Panc1 (cell line): ENCODE data around the gene RMND5B. TPM values are rescaled to one million over a fixed set of nuclear protein-coding genes. Genes with fewer than 3 reads are reported as not detected.
A peak's percentile ranks its signal among the peaks of the same experiment; 100 is the strongest.

Source experiments
- ATAC-seq: fragments of 200-7000 bp; cut with Tn5 transposase; 2 replicates; pipeline ENCODE4 v1.9.1; 2020; ENCODE audit warnings: mild to moderate bottlenecking, moderate library complexity
- Bru-seq: library from RNA; stranded (reverse); fragments of 400-500 nt; gene quantifications from one replicate; lab custom pipeline; 2021; lab: Mats Ljungman, UMichigan
- BruChase-seq, 2 experiments: library from RNA; stranded (reverse); fragments of 400-500 nt; gene quantifications; one replicate each; lab custom pipeline; 2021; lab: Mats Ljungman, UMichigan
- BruUV-seq: library from RNA; stranded (reverse); fragments of 400-500 nt; replicated peaks from 2 replicates; lab custom pipeline; 2021; lab: Mats Ljungman, UMichigan
- CTCF ChIA-PET: fragments of 300-600 bp; sonication (Branson Sonifier 250); formaldehyde crosslinking; loops from one replicate; lab custom pipeline; 2022; ENCODE audit warnings: antibody characterized with exemption; lab: Charles Lee
- POLR2A ChIA-PET: fragments of 300-600 bp; sonication (Branson Sonifier 250); formaldehyde crosslinking; loops from one replicate; lab custom pipeline; 2022; ENCODE audit warnings: antibody characterized with exemption; lab: Charles Lee
- DNase-seq: peaks from one replicate; pipeline ENCODE4 v3.0.0-alpha.2; 2010; ENCODE audit warnings: low read depth, low spot score
- H3K27ac ChIP-seq: 2 replicates; pipeline ENCODE4 v1.5.1; 2011; ENCODE audit warnings: mild to moderate bottlenecking, low read length, inconsistent platforms
- H3K27me3 ChIP-seq: fragments of 200-500 bp; sonication (Bioruptor generic); 2 replicates; pipeline ENCODE4 v1.6.0; 2014; ENCODE audit warnings: low read length, inconsistent platforms; ENCODE audit not compliant: control insufficient read depth, insufficient read depth
- H3K36me3 ChIP-seq: fragments of 200-500 bp; sonication (Bioruptor generic); 2 replicates; pipeline ENCODE4 v1.5.1; 2014; ENCODE audit warnings: inconsistent platforms, mild to moderate bottlenecking, low read length, moderate library complexity; ENCODE audit not compliant: control insufficient read depth, insufficient read depth
- H3K4me1 ChIP-seq: 2 replicates; pipeline ENCODE4 v1.5.1; 2011; ENCODE audit warnings: inconsistent platforms, mild to moderate bottlenecking, low read length, moderate library complexity; ENCODE audit not compliant: control insufficient read depth, insufficient read depth
- H3K4me3 ChIP-seq, 2 experiments: 2 replicates each; pipeline ENCODE4 v1.5.1; 2011 to 2012; ENCODE audit warnings: low read depth in 2 of 2, low read length in 2 of 2, mild to moderate bottlenecking in 2 of 2, inconsistent platforms in 1 of 2, moderate library complexity in 1 of 2
- H3K9me3 ChIP-seq: fragments of 200-500 bp; sonication (Bioruptor generic); 2 replicates; pipeline ENCODE4 v1.5.1; 2014; ENCODE audit warnings: low read depth, mild to moderate bottlenecking, inconsistent platforms, low read length, moderate library complexity; ENCODE audit not compliant: control insufficient read depth, insufficient read depth
- POLR2AphosphoS5 ChIP-seq: IDR thresholded peaks from 2 replicates; pipeline ENCODE4 v1.6.1; 2012; ENCODE audit warnings: mild to moderate bottlenecking, low read depth, low read length, moderate library complexity
- SIN3A ChIP-seq: IDR thresholded peaks from 2 replicates; pipeline ENCODE4 v1.6.1; 2012; ENCODE audit warnings: low read depth, mild to moderate bottlenecking, low read length, moderate library complexity, borderline replicate concordance; ENCODE audit not compliant: insufficient read depth
- TCF7L2 ChIP-seq: IDR thresholded peaks from 2 replicates; pipeline ENCODE4 v1.6.1; 2011; ENCODE audit warnings: mild to moderate bottlenecking, low read depth, low read length, inconsistent platforms
- in situ Hi-C: cut with HindIII; loops from 2 replicates; pipeline ENCODE4 v1.10.0; 2016; ENCODE audit warnings: low sequenced_read_pairs, low pct_unique_long_range_greater_than_20kb
- intact Hi-C: fragments of 100-400 bp; cut with micrococcal nuclease; formaldehyde crosslinking; loops from one replicate; pipeline ENCODE4 v1.10.0; 2022; ENCODE audit not compliant: unreplicated experiment
- long read RNA-seq: library from polyadenylated mRNA; unstranded; transcript quantifications from one replicate; pipeline ENCODE4 v2.0.0, GENCODE V29; 2021; ENCODE audit not compliant: unreplicated experiment
- polyA plus RNA-seq: library from polyadenylated mRNA; unstranded; fragments of >200 nt; gene quantifications from one replicate; pipeline ENCODE4 v1.2.1, GENCODE V29; 2012; ENCODE audit warnings: missing spikeins; ENCODE audit not compliant: insufficient read length
- total RNA-seq: library from RNA; stranded (reverse); gene quantifications from one replicate; pipeline ENCODE4 v1.2.1, GENCODE V29; 2021; ENCODE audit not compliant: unreplicated experiment
- TF ChIP-seq, protein P1 (sequence below), 2 experiments: IDR thresholded peaks; 2 replicates each; pipeline ENCODE4 v1.6.1; 2011 to 2012; ENCODE audit warnings: low read depth in 2 of 2, control low read depth in 1 of 2, low read length in 1 of 2, mild to moderate bottlenecking in 1 of 2, moderate library complexity in 1 of 2; ENCODE audit not compliant: insufficient read depth in 1 of 2
- TF ChIP-seq, protein P2 (sequence below): fragments of 450-650 bp; IDR thresholded peaks from 2 replicates; pipeline ENCODE4 v1.5.1; 2017; ENCODE audit warnings: mild to moderate bottlenecking

RMND5B gene, protein sequence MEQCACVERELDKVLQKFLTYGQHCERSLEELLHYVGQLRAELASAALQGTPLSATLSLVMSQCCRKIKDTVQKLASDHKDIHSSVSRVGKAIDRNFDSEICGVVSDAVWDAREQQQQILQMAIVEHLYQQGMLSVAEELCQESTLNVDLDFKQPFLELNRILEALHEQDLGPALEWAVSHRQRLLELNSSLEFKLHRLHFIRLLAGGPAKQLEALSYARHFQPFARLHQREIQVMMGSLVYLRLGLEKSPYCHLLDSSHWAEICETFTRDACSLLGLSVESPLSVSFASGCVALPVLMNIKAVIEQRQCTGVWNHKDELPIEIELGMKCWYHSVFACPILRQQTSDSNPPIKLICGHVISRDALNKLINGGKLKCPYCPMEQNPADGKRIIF
- 40.8 TPM for total RNA-seq
- 56.8 TPM for polyA plus RNA-seq
- Bru-seq, nascent RNA = percentile 71 among the genes with signal in this experiment
- percentile 79 among the genes with signal in this experiment for BruChase-seq, experiment 1, labeled RNA remaining after a 2-hour chase
- BruChase-seq, experiment 2, labeled RNA remaining after a 6-hour chase = percentile 79 among the genes with signal in this experiment
- long read RNA-seq, full-length matches to known transcripts = 37 of 121 reads
- long read RNA-seq, partial matches to known transcripts = 53 of 121 reads
- long read RNA-seq, other reads (novel, unspliced or antisense) = 31 of 121 reads

DNA sequence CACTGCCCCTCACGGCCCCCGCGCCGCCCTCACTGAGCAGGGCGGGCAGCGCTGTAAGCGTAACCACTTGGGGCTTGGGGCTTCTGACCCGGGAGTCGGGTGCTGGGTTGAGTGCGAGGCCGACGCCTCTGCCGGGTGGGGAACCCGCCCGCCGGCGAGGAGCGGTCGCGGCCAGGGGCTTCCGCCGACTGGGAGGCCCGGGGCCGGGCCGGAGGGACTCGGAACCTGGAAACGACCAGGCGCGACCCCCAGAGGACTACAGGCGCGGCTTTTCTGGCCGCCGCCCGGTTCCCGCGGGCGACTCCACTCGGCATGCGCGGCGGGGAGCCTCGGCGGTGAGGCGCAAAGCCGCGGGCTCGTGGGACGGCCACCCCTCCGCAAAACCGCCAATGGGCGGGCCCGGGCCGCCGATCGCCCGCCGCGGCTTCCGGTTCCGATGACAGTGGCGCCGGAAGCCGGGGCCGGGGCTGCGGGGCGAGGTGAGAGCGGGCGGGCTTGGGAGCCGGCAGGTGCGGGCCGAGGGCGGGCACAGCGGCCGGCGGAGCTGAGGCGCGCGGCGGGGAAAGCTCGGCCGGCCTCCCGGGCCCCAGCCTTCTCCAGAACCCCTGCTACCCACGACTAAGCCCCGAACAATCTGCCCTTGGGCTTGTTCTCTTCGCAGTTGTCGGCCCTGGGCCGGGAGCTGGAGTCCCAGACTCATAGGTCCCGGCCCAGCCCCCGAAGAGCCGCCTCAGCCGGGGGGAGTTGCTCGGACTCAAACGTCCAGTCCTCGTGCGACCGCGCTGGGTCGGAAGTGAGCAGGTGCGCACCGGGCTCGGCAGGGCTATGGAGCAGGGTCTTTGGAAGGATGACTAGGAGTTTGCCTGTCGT, at the start of gene RMND5B:
Gene RMND5B (plus strand): TSS at position 439 of the 870 bp plus-strand sequence. CDS start 7,106 bp downstream, outside the sequence.
- no peaks in the 10 kb centered on the region; the same call in none of the 2 replicates for H3K4me1 ChIP-seq
- peak within 1 kb of the TSS; percentile 66 to 84 for H3K4me3 ChIP-seq
- ATAC-seq (peak; percentile 96), DNase-seq (no peak)
- H3K27me3 ChIP-seq = no peaks in the 10 kb centered on the region
- in situ Hi-C loops = no loop called here
- no peaks in the 10 kb centered on the region; the same call in 1 of the 2 replicates for H3K36me3 ChIP-seq
- CTCF ChIA-PET = interaction anchor here (0.6 kb wide), 1 partner anchor 53 kb away, joined by 3 read pairs; no protein-coding TSS in a partner anchor
- POLR2A ChIA-PET = interaction anchor here (0.6 kb wide), 1 partner anchor 31 kb away, joined by 7 read pairs; no protein-coding TSS in a partner anchor
- intact Hi-C loops = no loop called here
- BruUV-seq = no TSS peak
- peak; percentile 75 for TF ChIP-seq POLR2AphosphoS5
- peak; percentile 53; the same call in 1 of the 2 replicates for TF ChIP-seq TCF7L2
- TF ChIP-seq SIN3A = peak; percentile 70; the same call in 1 of the 2 replicates
- TF ChIP-seq, protein P1, sequence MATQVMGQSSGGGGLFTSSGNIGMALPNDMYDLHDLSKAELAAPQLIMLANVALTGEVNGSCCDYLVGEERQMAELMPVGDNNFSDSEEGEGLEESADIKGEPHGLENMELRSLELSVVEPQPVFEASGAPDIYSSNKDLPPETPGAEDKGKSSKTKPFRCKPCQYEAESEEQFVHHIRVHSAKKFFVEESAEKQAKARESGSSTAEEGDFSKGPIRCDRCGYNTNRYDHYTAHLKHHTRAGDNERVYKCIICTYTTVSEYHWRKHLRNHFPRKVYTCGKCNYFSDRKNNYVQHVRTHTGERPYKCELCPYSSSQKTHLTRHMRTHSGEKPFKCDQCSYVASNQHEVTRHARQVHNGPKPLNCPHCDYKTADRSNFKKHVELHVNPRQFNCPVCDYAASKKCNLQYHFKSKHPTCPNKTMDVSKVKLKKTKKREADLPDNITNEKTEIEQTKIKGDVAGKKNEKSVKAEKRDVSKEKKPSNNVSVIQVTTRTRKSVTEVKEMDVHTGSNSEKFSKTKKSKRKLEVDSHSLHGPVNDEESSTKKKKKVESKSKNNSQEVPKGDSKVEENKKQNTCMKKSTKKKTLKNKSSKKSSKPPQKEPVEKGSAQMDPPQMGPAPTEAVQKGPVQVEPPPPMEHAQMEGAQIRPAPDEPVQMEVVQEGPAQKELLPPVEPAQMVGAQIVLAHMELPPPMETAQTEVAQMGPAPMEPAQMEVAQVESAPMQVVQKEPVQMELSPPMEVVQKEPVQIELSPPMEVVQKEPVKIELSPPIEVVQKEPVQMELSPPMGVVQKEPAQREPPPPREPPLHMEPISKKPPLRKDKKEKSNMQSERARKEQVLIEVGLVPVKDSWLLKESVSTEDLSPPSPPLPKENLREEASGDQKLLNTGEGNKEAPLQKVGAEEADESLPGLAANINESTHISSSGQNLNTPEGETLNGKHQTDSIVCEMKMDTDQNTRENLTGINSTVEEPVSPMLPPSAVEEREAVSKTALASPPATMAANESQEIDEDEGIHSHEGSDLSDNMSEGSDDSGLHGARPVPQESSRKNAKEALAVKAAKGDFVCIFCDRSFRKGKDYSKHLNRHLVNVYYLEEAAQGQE (IDR thresholded peaks at IDR 0.05; ENCODE audit: insufficient read depth in 1 of 2, low read depth in 2 of 2, low read length in 1 of 2) = no peak
- TF ChIP-seq, protein P2, sequence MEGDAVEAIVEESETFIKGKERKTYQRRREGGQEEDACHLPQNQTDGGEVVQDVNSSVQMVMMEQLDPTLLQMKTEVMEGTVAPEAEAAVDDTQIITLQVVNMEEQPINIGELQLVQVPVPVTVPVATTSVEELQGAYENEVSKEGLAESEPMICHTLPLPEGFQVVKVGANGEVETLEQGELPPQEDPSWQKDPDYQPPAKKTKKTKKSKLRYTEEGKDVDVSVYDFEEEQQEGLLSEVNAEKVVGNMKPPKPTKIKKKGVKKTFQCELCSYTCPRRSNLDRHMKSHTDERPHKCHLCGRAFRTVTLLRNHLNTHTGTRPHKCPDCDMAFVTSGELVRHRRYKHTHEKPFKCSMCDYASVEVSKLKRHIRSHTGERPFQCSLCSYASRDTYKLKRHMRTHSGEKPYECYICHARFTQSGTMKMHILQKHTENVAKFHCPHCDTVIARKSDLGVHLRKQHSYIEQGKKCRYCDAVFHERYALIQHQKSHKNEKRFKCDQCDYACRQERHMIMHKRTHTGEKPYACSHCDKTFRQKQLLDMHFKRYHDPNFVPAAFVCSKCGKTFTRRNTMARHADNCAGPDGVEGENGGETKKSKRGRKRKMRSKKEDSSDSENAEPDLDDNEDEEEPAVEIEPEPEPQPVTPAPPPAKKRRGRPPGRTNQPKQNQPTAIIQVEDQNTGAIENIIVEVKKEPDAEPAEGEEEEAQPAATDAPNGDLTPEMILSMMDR = no peak
- no peaks in the 10 kb centered on the region for H3K9me3 ChIP-seq
- peak within 1 kb of the TSS; percentile 91 for H3K27ac ChIP-seq

DNA sequence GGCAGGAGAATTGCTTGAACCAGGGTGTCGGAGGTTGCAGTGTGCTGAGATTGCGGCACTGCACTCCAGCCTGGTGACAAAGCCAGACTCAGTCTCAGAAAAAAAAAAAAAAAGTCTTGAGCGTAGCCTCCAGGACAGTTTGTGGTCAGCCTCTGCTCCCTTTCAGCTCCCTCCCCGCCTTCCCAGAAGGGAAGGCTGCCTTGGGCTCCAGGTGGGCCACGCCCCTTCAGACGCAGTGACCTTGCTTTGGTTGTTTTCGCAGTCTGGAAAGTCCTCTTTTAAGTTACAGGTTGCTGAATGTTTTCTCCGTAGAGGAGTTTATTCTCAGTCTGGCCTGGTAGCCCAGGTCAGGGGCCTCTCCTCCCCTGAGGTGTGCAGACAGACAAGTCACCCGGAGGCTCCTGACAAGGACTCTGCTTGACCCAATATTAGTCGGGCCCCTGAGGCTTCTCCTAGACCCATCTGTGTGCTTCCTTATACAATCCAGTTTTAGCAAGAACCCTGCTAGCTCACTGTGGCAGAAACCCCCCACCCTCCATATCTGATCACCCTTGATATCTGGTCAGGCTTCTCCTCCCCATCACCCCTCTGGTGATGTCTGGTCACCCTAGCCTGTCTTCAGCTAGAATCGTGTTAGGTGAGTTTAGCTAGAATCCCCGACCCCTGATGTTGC, 49.1 kb upstream of the RMND5B start:
- in situ Hi-C loops = no loop called here
- DNase-seq = no peak
- Histone ChIP-seq H3K9me3 (no peaks in the 10 kb centered on the region), H3K27me3 (no peaks in the 10 kb centered on the region), H3K27ac (no peak overlapping the region), H3K4me1 (no peaks in the 10 kb centered on the region), H3K4me3 (no peak overlapping the region), H3K36me3 (no peaks in the 10 kb centered on the region)
- TF ChIP-seq, protein P2 = no peak
- TF ChIP-seq, protein P1 (IDR thresholded peaks at IDR 0.05; ENCODE audit: insufficient read depth in 1 of 2, low read depth in 2 of 2, low read length in 1 of 2) = no peak
- no peak for TF ChIP-seq TCF7L2
- intact Hi-C loops = no loop called here
- POLR2A ChIA-PET = no interaction called here
- no TSS peak for BruUV-seq
- no peak for ATAC-seq
- CTCF ChIA-PET = interaction anchor here (0.7 kb wide), 1 partner anchor 69 kb away, joined by 3 read pairs; no protein-coding TSS in a partner anchor
